Activated CD4-positive, alpha-beta T cell treated with anti-CD3 and anti-CD28 coated beads, Interleukin-2, amount 10 ng/mL, durations not matched to agents 24 days and 14 days (primary cell): ENCODE measurements around the gene BCKDHB. TPM values are rescaled to one million over a fixed set of nuclear protein-coding genes. Genes with fewer than 3 reads are reported as not detected.
A peak's percentile ranks its signal among the peaks of the same experiment; 100 is the strongest.
"Not testable (repeated sequence)": the region's sequence is repeated elsewhere in the genome, so short reads cannot be mapped to it uniquely, and the experiment has no call there.

ENCODE experiments used
- DNase-seq: peaks from one replicate; pipeline ENCODE4 v3.0.0; 2022
- H3K27ac Mint-ChIP-seq: one replicate; pipeline ENCODE4 v1.8.0; 2022; ENCODE audit warnings: mild to moderate bottlenecking, mixed read lengths
- H3K27me3 Mint-ChIP-seq: one replicate; pipeline ENCODE4 v1.8.0; 2022; ENCODE audit warnings: mixed read lengths
- H3K36me3 Mint-ChIP-seq: one replicate; pipeline ENCODE4 v1.8.0; 2022; ENCODE audit warnings: low read depth, mild to moderate bottlenecking, mixed read lengths
- H3K4me1 Mint-ChIP-seq: one replicate; pipeline ENCODE4 v1.8.0; 2021; ENCODE audit warnings: mixed read lengths
- H3K4me3 Mint-ChIP-seq: one replicate; pipeline ENCODE4 v1.8.0; 2022; ENCODE audit warnings: mild to moderate bottlenecking, moderate library complexity, mixed read lengths
- H3K9me3 Mint-ChIP-seq: one replicate; pipeline ENCODE4 v1.8.0; 2021; ENCODE audit warnings: mixed read lengths
- intact Hi-C: fragments of 100-400 bp; cut with micrococcal nuclease; formaldehyde crosslinking; loops from one replicate; pipeline ENCODE4 v1.15.1; 2023
- total RNA-seq: library from RNA; stranded (reverse); gene quantifications from 2 replicates; pipeline ENCODE4 v1.2.3, GENCODE V29; 2022

The BCKDHB gene
- total RNA-seq, 1 donor from 2014 or later, result 16.5 TPM

GRCh38 chr6:80203283-80203682, 96.8 kb downstream of the BCKDHB start:
- H3K4me1 Mint-ChIP-seq, result no peaks in the 10 kb centered on the region
- H3K27ac Mint-ChIP-seq, result no peak overlapping the region
- no peaks in the 10 kb centered on the region for H3K27me3 Mint-ChIP-seq
- peaks cover 2% of the 10 kb centered on the region for H3K36me3 Mint-ChIP-seq
- no peak for DNase-seq
- no peaks in the 10 kb centered on the region for H3K9me3 Mint-ChIP-seq
- no peak overlapping the region for H3K4me3 Mint-ChIP-seq
- intact Hi-C loops, result no loop called here

GRCh38 chr6:80205404-80205803, 98.9 kb downstream of the BCKDHB start:
- H3K4me1 Mint-ChIP-seq, result no peaks in the 10 kb centered on the region
- no peak overlapping the region for H3K27ac Mint-ChIP-seq
- no peaks in the 10 kb centered on the region for H3K27me3 Mint-ChIP-seq
- intact Hi-C loops, result no loop called here
- peaks cover 2% of the 10 kb centered on the region for H3K36me3 Mint-ChIP-seq
- no peak overlapping the region for H3K4me3 Mint-ChIP-seq
- DNase-seq, result no peak
- H3K9me3 Mint-ChIP-seq, result no peaks in the 10 kb centered on the region

- Mint-ChIP-seq H3K4me3 (no peak overlapping the region), H3K27ac (no peak overlapping the region), H3K27me3 (no peaks in the 10 kb centered on the region), H3K4me1 (peaks cover 4% of the 10 kb centered on the region), H3K9me3 (no peaks in the 10 kb centered on the region), H3K36me3 (peaks cover 2% of the 10 kb centered on the region)
- intact Hi-C loops, result no loop called here
- DNase-seq, result no peak
Measured at GRCh38 chr6:80206758-80207157, 100.3 kb downstream of the BCKDHB start.

GRCh38 chr6:80209430-80209829, 103.0 kb downstream of the BCKDHB start:
- Mint-ChIP-seq H3K4me3 (no peak overlapping the region), H3K27me3 (no peaks in the 10 kb centered on the region), H3K4me1 (peaks cover 4% of the 10 kb centered on the region), H3K36me3 (peaks cover 2% of the 10 kb centered on the region), H3K9me3 (no peaks in the 10 kb centered on the region), H3K27ac (no peak overlapping the region)
- intact Hi-C loops, result no loop called here
- no peak for DNase-seq

GRCh38 chr6:80210618-80211017, 104.1 kb downstream of the BCKDHB start:
- H3K4me1 Mint-ChIP-seq, result peaks cover 4% of the 10 kb centered on the region
- H3K9me3 Mint-ChIP-seq, result no peaks in the 10 kb centered on the region
- no peak overlapping the region for H3K4me3 Mint-ChIP-seq
- no peak for DNase-seq
- H3K27me3 Mint-ChIP-seq, result no peaks in the 10 kb centered on the region
- intact Hi-C loops, result loop anchor here (10.0 kb wide), 1 partner anchor 134 kb away; no protein-coding TSS in a partner anchor
- H3K36me3 Mint-ChIP-seq, result no peaks in the 10 kb centered on the region
- no peak overlapping the region for H3K27ac Mint-ChIP-seq

- no peak overlapping the region for H3K27ac Mint-ChIP-seq
- intact Hi-C loops, result loop anchor here (10.0 kb wide), 1 partner anchor 134 kb away; no protein-coding TSS in a partner anchor
- H3K9me3 Mint-ChIP-seq, result no peaks in the 10 kb centered on the region
- H3K27me3 Mint-ChIP-seq, result no peaks in the 10 kb centered on the region
- no peaks in the 10 kb centered on the region for H3K36me3 Mint-ChIP-seq
- H3K4me1 Mint-ChIP-seq, result peaks cover 4% of the 10 kb centered on the region
- no peak for DNase-seq
- no peak overlapping the region for H3K4me3 Mint-ChIP-seq
Measured at GRCh38 chr6:80211286-80211685, 104.8 kb downstream of the BCKDHB start.

GRCh38 chr6:80211890-80212289, 105.4 kb downstream of the BCKDHB start:
- not testable (repeated sequence) for H3K4me3 Mint-ChIP-seq, H3K36me3 Mint-ChIP-seq, H3K4me1 Mint-ChIP-seq, DNase-seq, H3K9me3 Mint-ChIP-seq, H3K27me3 Mint-ChIP-seq, H3K27ac Mint-ChIP-seq
- intact Hi-C loops, result loop anchor here (10.0 kb wide), 1 partner anchor 133 kb away; no protein-coding TSS in a partner anchor

- DNase-seq, result peak; percentile 60
- Mint-ChIP-seq H3K4me1 (peaks cover 4% of the 10 kb centered on the region), H3K9me3 (no peaks in the 10 kb centered on the region), H3K4me3 (no peak overlapping the region), H3K36me3 (no peaks in the 10 kb centered on the region), H3K27ac (no peak overlapping the region), H3K27me3 (no peaks in the 10 kb centered on the region)
- intact Hi-C loops, result loop anchor here (10.0 kb wide), 1 partner anchor 130 kb away; no protein-coding TSS in a partner anchor
Measured at GRCh38 chr6:80214436-80215022, 108.1 kb downstream of the BCKDHB start.

- H3K4me1 Mint-ChIP-seq, result peaks cover 4% of the 10 kb centered on the region
- H3K27me3 Mint-ChIP-seq, result no peaks in the 10 kb centered on the region
- intact Hi-C loops, result loop anchor here (10.0 kb wide), 1 partner anchor 130 kb away; no protein-coding TSS in a partner anchor
- H3K4me3 Mint-ChIP-seq, result no peak overlapping the region
- DNase-seq, result no peak
- H3K36me3 Mint-ChIP-seq, result no peaks in the 10 kb centered on the region
- H3K27ac Mint-ChIP-seq, result no peak overlapping the region
- H3K9me3 Mint-ChIP-seq, result no peaks in the 10 kb centered on the region
Measured at GRCh38 chr6:80215063-80215462, 108.6 kb downstream of the BCKDHB start.

GRCh38 chr6:80217794-80218193, 111.3 kb downstream of the BCKDHB start:
- Mint-ChIP-seq H3K9me3 (no peaks in the 10 kb centered on the region), H3K4me3 (no peak overlapping the region), H3K36me3 (no peaks in the 10 kb centered on the region), H3K27ac (no peak overlapping the region), H3K27me3 (no peaks in the 10 kb centered on the region), H3K4me1 (no peaks in the 10 kb centered on the region)
- intact Hi-C loops, result loop anchor here (10.0 kb wide), 1 partner anchor 127 kb away; no protein-coding TSS in a partner anchor
- no peak for DNase-seq

- Mint-ChIP-seq H3K4me1 (no peaks in the 10 kb centered on the region), H3K4me3 (no peak overlapping the region), H3K27me3 (no peaks in the 10 kb centered on the region), H3K9me3 (peaks cover 5% of the 10 kb centered on the region), H3K27ac (no peak overlapping the region), H3K36me3 (no peaks in the 10 kb centered on the region)
- DNase-seq, result no peak
- intact Hi-C loops, result no loop called here
Measured at GRCh38 chr6:80223743-80224212, 117.3 kb downstream of the BCKDHB start.

- Mint-ChIP-seq H3K27me3 (no peaks in the 10 kb centered on the region), H3K36me3 (no peaks in the 10 kb centered on the region), H3K9me3 (peaks cover 5% of the 10 kb centered on the region), H3K27ac (no peak overlapping the region), H3K4me3 (no peak overlapping the region), H3K4me1 (no peaks in the 10 kb centered on the region)
- DNase-seq, result no peak
- intact Hi-C loops, result no loop called here
Measured at GRCh38 chr6:80226151-80226550, 119.7 kb downstream of the BCKDHB start.

GRCh38 chr6:80226699-80227098, 120.2 kb downstream of the BCKDHB start:
- H3K4me1 Mint-ChIP-seq, result no peaks in the 10 kb centered on the region
- H3K4me3 Mint-ChIP-seq, result no peak overlapping the region
- no peak for DNase-seq
- H3K36me3 Mint-ChIP-seq, result no peaks in the 10 kb centered on the region
- no peak overlapping the region for H3K27ac Mint-ChIP-seq
- peaks cover 5% of the 10 kb centered on the region for H3K9me3 Mint-ChIP-seq
- no peaks in the 10 kb centered on the region for H3K27me3 Mint-ChIP-seq
- intact Hi-C loops, result no loop called here

- intact Hi-C loops, result no loop called here
- DNase-seq, result no peak
- Mint-ChIP-seq H3K27ac (no peak overlapping the region), H3K36me3 (no peaks in the 10 kb centered on the region), H3K4me3 (no peak overlapping the region), H3K9me3 (peaks cover 5% of the 10 kb centered on the region), H3K27me3 (no peaks in the 10 kb centered on the region), H3K4me1 (no peaks in the 10 kb centered on the region)
Measured at GRCh38 chr6:80227545-80228105, 121.2 kb downstream of the BCKDHB start.
